Epidermal melanocyte (primary cell): ENCODE results near the gene ZNF555.
"Not testable (repeated sequence)": the region's sequence is repeated elsewhere in the genome, so short reads cannot be mapped to it uniquely, and the experiment has no call there.

Experiments
- DNase-seq: peaks from one replicate; pipeline ENCODE4 v3.0.0; 2011; ENCODE audit warnings: low spot score; ENCODE audit not compliant: insufficient read length

ZNF555 gene

GRCh38 chr19:2840794-2841791 lies at the start of gene ZNF555:
ZNF555 (plus strand) TSS chr19:2841475; CDS start chr19:2841573, 98 bp downstream.
- DNase-seq = peak; percentile 98

- DNase-seq = no peak
These were observed 49.4 kb upstream of the ZNF555 start for GRCh38 chr19:2791876-2792275.

GRCh38 chr19:2792666-2793065 lies 48.6 kb upstream of the ZNF555 start:
- DNase-seq = not testable (repeated sequence)

- DNase-seq = no peak
These were observed 48.1 kb upstream of the ZNF555 start for GRCh38 chr19:2793126-2793525.

DNA sequence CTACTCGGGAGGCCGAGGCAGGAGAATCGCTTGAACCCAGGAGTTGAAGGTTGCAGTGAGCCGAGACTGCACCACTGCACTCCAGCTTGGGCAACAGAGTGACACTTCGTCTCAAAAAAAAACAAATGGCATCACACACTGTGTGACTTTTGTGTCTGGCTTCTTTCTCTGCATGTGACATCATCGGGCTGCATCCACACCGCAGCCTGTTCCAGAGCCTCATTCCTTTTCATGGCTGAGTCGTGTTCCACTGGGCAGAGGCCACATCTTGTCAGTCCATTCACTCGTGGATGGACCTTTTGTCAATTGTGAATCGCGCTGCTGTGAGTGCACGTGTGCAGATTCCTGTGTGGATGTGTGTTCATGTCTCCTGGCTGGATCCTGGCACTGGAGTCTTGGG lies 47.7 kb upstream of the ZNF555 start:
- no peak for DNase-seq

DNA sequence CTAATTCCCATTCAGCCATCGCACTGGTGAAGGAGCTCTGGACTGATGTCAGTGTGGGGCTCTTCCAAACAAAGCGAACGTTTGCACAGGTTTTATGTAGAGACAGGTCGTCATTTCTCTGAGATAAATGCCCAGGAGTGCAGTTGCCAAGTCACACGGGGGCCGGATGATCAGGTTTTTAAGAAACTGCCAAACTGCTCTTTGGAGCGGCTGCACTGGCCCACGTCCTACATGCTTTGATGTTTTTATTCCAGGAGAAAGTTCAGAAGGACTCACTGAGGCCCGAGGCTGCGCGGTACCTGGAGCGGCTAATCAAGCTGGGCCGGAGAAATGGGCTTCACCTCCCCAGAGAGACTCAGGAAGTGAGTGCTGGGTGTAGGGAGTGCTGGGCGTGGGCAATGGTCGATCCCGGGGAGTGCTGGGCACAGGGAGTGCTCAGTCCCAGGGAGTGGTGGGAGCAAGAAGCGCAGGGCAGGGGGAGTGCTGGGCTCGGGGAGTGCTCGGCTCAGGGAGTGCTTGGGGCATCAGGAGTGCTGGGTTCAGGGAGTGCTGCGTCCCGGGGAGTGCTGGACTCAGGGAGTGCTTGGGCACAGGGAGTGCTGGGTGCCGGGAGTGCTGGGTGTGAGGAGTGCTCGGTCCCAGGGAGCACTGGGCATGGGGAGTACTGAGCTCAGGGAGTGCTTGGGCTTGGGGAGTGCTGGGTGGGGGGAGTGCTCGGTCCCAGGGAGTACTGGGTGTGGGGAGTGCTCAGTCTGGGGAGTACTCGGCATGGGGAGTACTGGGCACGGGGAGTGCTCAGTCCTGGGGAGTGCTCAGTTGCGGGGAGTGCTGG lies 45.2 kb upstream of the ZNF555 start:
- DNase-seq = no peak

DNA sequence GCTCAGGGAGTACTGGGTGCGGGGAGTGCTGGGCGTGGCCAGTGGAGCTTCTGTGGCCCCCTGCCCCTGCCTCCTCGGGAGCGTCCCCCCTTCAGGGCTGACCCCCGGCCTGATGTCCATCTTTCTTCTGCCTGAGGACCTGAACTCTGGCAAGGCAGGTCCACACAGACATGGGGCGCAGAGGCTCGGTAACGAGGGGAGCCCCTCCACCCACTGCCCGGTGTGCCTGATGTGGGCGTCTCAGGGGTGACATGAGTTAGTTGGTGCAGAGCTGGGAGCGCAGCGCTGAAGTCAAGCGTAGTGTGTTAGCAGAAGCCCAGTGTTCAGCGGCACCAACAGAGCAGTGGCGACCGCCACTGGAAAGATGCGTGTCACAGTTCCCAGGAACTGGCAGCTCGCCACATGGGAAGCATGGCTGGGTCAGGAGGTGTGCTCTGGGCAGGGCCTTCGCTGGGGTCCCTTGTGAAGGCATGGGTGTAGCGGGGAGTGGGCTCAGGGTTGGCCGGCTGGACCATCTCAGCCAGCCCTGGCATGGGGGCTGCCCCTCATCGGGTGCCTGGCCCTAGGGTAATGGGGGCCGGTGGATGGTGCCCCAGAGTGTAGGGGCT lies 44.5 kb upstream of the ZNF555 start:
- DNase-seq = no peak

- no peak for DNase-seq
These were observed 44.0 kb upstream of the ZNF555 start for GRCh38 chr19:2797280-2797679.

GRCh38 chr19:2798158-2798685 lies 43.1 kb upstream of the ZNF555 start:
- DNase-seq = no peak

DNA sequence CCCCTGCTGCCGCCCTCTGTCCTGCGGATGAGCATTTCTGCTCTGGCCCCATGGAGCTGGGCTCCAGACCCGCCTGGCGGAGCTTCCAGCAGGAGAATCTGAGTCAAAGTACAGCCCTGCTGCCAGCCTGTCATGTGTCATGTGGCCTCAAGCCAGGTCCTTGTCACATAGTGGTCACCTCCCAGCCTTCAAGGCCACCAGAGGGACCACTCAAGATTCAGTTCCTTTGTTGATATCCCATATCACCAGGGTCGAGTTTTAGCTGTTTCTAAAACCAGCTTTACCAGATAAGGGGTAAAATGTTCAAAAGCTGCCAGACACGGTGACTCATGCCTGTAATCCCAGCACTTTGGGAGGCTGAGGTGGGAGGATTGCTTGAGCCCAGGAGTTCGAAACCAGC lies 42.5 kb upstream of the ZNF555 start:
- DNase-seq = no peak

DNA sequence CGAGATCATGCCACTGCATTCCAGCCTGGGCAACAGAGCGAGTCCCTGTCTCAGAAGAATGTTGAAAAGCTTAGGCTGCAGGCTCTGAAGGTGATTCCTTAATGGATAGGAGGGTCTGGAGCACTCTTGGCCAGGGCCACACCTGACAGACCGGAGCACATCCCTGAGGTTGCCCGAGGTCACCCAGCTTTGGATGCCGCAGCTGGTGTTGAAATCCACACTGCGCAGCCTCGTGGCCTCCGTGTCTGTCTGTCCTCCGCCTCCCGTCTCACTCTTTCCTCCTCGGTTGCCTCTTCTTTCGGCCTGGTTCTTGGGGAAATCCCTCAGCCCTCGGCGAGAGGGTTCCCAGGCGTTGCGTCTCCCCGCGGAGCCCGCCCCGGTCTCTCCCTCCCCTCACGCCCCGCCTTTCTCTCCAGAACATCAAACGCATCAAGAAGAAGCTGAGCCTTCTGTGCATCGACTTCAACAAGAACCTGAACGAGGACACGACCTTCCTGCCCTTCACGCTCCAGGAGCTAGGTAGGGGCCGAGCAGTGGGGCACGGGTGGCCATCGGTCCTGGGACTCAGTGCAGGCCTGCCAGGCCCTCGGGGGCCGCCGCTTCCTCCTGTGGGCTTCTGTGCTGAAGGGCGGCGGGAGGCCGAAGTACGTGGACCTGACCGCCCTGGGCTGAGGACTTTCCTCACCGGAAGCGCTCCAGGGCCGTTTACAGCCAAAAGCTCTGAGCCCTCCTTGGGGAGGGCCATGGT lies 41.8 kb upstream of the ZNF555 start:
- no peak for DNase-seq

DNA sequence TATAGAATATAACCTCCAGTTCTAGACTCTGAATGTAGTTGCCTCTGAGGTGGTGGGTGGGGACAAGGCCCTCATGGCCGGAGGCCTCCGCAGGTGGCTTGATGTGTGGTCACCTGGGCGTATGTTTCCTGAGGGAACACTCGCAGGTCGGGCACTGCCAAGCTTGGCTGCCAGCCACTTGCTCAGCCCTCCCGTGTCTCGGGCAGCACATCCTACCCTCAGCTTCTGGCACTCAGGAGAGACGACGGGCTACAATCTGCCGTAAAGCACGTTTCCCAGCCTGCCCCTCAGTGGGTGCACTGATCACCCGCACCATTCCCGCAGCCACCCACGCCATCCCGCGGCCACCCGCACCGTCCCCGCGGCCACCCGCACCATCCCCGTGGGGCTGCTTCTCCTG lies 40.8 kb upstream of the ZNF555 start:
- no peak for DNase-seq

GRCh38 chr19:2802826-2803225 lies 38.4 kb upstream of the ZNF555 start:
- no peak for DNase-seq

DNA sequence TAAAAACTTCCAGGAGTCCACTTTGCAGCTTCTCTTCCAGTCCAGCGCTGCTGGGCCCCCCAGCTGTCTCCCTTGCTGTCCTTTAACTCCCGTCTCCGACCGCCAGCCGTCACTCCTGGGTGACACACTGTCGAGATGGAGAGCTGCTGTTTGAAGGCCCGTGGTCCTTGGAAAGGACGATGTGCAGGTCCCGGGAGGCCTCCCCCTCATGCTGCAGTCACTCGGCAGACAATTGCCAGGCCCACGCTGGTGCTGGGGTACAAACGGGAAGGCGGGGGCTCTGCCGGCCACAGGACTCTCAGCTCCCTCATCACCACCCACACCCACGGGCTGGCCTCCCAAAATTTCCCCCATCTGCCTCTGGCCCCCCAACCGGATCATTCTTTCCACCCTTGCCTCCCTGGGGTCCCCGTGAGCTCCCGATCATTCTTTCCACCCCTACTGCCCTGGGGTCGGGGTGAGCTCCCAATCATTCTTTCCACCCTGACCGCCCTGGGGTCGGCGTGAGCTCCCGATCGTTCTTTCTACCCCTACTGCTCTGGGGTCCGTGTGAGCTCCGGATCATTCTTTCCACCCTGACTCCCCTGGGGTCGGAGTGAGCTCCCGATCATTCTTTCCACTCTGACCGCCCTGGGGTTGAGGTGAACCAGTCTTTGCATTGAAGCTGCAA lies 37.7 kb upstream of the ZNF555 start:
- DNase-seq = no peak

- DNase-seq = no peak
These were observed 36.9 kb upstream of the ZNF555 start for GRCh38 chr19:2804156-2805004.

DNA sequence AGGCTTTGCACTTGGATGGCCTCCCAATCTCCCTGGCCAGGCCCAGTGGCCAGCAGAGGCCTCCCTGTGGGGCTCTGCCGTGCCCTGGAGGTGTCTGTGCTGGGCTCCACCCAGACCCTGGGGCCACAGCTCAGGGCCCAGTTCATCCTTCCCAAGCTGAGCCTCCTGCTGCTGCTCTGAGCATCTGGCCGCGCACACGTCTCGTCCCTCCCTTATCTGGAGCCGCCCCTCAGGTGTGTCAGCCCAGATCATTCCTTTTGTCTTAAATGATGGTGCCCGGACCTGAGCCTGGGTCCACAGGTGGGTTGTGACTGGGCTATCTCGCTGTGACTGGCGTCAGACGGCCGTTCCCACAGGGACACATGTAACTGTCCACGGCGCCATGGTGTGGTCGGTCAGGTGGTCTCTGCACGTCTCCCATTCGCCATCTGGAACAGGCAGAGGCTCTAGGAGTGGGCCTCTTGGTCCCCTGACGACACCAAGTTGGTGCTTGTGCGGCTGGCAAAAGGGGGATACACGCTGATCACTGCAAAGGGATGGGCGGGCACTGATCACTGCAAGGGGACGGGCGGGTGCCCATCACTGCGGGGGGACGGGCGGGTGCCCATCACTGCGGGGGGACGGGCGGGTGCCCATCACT lies 35.9 kb upstream of the ZNF555 start:
- no peak for DNase-seq

- no peak for DNase-seq
These were observed 35.2 kb upstream of the ZNF555 start for GRCh38 chr19:2805991-2806649.

- DNase-seq = no peak
These were observed 34.4 kb upstream of the ZNF555 start for GRCh38 chr19:2806736-2807378.
